NCI-H345 treated with DMSO at 0.1 percent for 48 hours (cell line): ENCODE results near the gene SNX14.
"Not testable (repeated sequence)": the region's sequence is repeated elsewhere in the genome, so short reads cannot be mapped to it uniquely, and the experiment has no call there.

Source experiments
- DNase-seq: peaks from one replicate; lab custom pipeline; 2025; ENCODE audit not compliant: unreplicated experiment; lab: John Stamatoyannopoulos, UW

The SNX14 gene

GRCh38 chr6:85593438-85594196 lies at the start of gene SNX14:
Gene SNX14, minus strand, starts transcription at chr6:85593858. Its CDS starts 140 bp downstream, at chr6:85593718.
- peak; percentile 52 for DNase-seq

DNA sequence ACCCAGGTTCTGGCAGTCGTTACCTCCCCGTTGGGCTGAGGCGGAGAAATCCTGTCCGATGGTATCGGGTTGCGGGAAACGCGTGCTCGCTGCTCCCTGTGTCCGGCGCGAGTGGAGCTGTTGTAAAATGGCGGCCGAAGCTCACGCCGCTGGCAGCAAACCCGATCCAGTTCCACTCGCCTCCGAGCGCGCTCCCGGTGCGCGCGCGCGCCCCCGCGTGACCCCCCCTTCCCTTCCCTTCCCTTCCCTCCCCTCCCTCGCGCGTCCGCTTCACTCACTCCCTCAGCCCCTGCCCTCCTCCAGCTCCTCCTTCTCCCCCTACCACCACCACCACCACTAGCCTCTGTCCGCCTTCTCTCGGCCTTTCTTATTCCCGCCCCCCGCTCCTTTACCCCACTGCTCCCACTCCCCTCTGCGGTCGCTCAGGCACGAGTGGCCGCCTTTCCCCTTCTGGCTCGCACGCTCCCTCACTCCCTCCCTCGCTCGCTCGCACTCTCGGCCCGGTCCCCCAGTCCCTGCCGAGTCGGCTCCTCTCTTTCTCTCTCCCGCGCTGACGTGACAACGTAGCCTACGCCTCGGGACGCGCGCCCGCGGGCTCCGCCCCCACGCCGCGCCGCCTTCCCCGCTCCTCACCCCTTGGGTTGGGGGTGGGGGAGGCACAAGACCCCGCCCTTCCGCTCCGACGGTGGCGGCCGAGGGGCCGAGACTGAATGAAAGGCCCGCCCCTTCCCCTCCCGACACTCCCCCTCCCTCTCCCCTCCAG lies 49.3 kb upstream of the SNX14 start, which contains the start of gene SYNCRIP:
Gene SYNCRIP (minus strand): TSS at position 113 of the 763 bp plus-strand sequence. CDS start 1,447 bp downstream, outside the sequence.
- DNase-seq: peak; percentile 90

- no peak for DNase-seq
Observed at GRCh38 chr6:85641897-85642773, 48.5 kb upstream of the SNX14 start.

DNA sequence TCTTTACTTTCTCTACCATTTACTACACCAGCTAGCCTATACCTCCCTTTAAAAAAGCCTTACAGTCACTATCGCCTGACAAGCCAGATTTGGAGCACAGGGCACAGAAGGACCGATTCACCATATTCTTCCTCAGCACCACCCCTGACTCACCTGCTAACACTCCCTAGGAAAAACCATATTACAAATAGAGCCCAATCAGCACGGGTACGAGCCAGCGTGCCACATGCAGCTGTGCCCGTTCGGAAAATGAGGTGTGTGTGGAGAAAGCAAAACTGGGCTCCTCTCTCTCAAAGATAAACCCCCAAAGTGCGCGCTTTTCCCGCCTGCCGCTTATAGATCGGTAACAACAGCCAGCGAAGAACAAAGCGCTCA lies 47.9 kb upstream of the SNX14 start:
- DNase-seq: no peak

DNA sequence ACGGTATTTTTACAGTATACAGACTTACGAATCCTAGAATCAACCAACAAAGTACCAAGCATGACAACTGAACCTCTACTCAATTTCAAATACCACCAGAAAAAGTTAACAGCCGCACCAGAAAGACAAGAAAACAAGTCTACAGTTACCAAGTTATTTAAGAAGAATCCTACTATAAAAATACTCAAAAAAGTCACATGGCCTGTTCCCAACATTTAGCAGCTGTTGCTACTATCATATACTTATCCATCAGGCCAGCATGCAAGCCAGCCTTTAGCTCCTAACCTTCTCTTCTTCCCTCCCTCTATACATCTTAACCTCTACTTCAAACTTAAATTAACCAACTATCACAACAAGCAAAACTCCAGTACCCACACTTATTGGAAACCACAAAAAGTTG lies 47.2 kb upstream of the SNX14 start:
- no peak for DNase-seq

GRCh38 chr6:85637579-85637978 lies 43.9 kb upstream of the SNX14 start:
- DNase-seq: no peak

DNA sequence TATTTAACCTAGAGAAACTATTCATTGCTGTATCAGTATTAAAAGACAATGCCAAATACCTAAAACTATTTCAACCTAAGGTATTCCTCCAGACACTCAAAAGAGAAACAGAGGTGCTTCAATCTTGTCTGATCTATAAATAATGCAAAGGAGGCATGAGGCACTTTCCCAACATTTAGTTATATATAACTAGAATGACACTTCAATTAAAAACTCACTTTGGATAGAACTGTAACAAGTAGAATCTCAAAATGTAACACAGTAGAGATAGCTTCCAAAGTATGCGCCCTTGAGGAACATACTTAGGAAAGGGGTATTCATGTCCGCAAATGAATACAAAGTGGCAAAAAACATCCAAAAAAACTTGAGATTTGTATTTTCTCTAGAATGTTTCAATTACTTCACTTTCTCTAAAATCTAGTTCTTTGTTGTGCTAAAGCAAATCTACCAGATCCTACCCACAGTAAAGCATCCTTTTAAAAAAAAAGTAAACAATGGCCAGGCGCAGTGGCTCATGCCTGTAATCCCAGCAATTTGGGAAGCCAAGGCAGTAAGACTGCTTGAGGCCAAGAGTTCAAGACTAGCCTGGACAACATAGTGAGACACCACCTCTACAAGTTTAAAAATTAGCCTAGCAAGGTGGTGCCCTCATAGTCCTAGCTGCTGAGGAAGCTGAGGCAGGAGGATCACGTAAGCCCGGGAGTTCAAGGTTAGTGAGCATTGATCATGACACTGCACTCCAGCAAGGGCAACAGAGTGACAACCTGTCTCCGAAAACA lies 38.7 kb upstream of the SNX14 start:
- DNase-seq: no peak

- DNase-seq: not testable (repeated sequence)
Observed at GRCh38 chr6:85631117-85631516, 37.5 kb upstream of the SNX14 start.

- no peak for DNase-seq
Observed at GRCh38 chr6:85628353-85628752, 34.7 kb upstream of the SNX14 start.

GRCh38 chr6:85620308-85620707 lies 26.6 kb upstream of the SNX14 start:
- no peak for DNase-seq

DNA sequence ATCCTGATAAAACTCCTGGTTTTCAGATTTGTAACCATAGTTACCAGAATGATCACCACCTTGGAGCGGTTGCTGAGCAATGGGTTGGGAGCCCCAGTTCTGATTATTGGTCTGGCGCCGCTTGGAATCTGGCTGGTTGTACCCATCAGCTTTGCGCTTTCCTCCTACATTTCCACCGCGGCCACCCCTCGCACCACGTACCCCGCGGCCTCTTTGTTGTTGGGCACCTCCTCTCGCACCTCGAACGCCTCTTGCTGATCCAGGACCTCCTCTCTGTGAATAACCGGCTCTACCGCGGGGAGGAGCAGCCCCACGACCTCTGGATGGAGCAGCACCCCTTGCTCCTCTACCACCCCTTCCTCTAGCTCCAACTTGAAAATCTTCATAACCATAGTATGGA lies 21.1 kb upstream of the SNX14 start:
- no peak for DNase-seq

- no peak for DNase-seq
Observed at GRCh38 chr6:85612690-85613474, 19.2 kb upstream of the SNX14 start.

GRCh38 chr6:85610182-85610895 lies 16.7 kb upstream of the SNX14 start:
- DNase-seq: no peak

GRCh38 chr6:85602100-85602499 lies 8.4 kb upstream of the SNX14 start:
- DNase-seq: no peak

DNA sequence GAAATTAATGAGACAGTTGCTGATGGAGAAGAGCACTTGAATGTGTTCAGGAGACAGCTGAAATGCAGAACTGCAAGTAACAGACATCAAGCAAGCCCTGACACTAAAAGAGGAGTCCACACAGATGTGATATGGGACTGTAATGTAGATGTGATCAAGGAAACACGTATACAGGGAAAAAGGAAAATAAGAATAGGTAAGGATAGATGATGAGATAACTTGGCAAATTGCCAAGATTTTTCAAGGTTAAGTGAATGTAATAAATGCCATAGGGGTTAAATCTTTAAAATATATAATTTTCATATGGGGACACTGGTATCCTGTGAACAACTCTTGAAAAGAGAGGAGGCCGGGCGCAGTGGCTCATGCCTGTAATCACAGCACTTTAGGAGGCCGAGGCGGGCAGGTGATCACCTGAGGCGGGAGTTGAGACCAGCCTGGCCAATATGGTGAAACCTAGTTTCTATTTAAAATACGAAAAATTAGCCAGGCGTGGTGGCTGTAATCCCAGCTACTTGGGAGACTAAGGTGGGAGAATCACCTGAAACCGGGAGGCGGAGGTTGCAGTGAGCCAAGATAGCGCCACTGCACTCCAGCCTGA lies 7.2 kb upstream of the SNX14 start:
- DNase-seq: no peak

DNA sequence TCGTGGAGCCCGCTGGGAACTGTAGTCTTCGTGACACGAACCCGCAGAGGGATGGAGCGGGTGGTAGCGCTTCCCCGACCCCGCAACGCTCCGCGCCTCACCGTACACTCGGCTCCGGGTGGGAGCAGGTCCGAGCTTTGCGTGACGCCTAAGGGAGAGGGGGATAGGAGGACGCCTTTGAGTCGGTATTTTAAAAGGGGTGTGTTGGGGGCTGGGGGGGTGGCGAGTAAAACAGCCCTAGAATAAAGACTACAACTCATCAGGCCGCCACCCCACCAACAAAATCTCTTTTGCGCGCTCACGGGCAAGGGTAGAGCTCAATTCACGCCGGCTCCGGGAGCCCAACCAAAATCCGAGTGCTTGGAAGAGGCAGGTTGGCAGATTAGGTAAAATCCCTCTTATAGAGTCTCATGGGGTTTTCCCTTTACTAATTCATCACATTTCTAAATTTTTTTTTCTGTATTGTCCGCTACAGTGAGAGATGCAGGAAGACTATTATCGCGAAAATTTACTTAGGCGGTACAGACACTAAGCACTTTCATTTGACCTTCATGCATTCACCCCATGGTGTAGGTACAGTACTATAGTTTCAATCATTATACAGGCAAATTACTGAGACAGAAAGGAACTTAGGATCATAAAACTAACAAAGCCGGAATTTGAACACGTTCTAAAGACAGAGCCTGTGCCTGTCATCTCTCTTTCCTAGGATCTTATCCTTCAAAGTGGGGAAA lies 706 bp upstream of the SNX14 start:
- no peak for DNase-seq

DNA sequence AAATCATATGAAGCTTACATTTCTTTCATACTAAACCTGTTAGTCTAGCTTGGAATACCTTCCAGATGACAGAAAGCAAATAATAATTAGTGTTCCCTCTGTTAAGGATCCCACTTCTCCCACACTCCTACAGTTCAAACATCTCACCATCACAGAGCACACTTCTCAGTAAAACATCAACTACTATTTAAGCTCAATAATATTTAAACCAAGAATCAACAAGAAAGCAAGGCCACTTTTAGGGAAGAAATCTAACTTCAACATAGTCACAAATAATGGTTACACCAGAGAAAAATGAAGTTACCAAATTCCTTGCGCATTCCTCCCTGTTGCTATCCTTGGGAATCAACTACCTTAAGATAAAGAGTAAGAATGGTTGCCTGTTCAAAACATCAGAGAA lies 1.6 kb downstream of the SNX14 start:
- no peak for DNase-seq

DNA sequence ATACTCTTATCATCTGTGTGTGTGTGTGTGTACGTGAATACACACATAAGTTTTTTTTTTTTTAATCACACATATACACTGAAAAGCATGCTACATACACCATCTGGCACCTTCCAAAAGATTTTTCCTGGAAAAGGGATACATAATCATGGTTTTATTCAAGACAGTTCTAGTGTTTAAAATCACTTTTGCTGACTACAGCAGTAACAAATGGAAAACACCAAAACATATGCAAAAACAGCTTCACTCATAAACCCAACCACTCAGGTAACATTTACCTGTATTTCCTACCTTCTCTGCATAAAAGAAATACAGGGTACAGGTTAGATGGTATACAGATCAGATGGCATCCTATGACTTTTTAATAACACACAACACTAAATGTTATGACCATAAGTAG lies 2.5 kb downstream of the SNX14 start:
- DNase-seq: no peak
